HG02610 (cell line): ENCODE results near the gene CASP10.
"Not testable (repeated sequence)": the region's sequence is repeated elsewhere in the genome, so short reads cannot be mapped to it uniquely, and the experiment has no call there.

ENCODE experiments used
- ATAC-seq: cut with Tn5 transposase; IDR thresholded peaks from one replicate; pipeline ENCODE4 v1.9.1; 2021; ENCODE audit warnings: mild to moderate bottlenecking, moderate library complexity; ENCODE audit not compliant: unreplicated experiment

CASP10 gene

GRCh38 chr2:201182650-201183364 is at the start of gene CASP10:
Gene CASP10 (plus strand): TSS chr2:201183141. CDS start chr2:201185778, 2,637 bp downstream.
- peak; percentile 64 for ATAC-seq

GRCh38 chr2:201135386-201135785 is 47.6 kb upstream of the CASP10 start:
- ATAC-seq = no peak

- ATAC-seq = no peak
These were observed 46.0 kb upstream of the CASP10 start for GRCh38 chr2:201136889-201137321.

GRCh38 chr2:201137505-201138400 is 45.2 kb upstream of the CASP10 start:
- no peak for ATAC-seq

- ATAC-seq = no peak
These were observed 44.5 kb upstream of the CASP10 start for GRCh38 chr2:201138401-201138970.

- not testable (repeated sequence) for ATAC-seq
These were observed 43.8 kb upstream of the CASP10 start for GRCh38 chr2:201138986-201139781.

GRCh38 chr2:201139836-201140604 is 42.9 kb upstream of the CASP10 start:
- no peak for ATAC-seq

GRCh38 chr2:201144101-201145051 is 38.6 kb upstream of the CASP10 start:
- no peak for ATAC-seq

- no peak for ATAC-seq
These were observed 34.4 kb upstream of the CASP10 start for GRCh38 chr2:201148434-201148990.

- ATAC-seq = no peak
These were observed 33.7 kb upstream of the CASP10 start for GRCh38 chr2:201149064-201149820.

GRCh38 chr2:201149821-201150165 is 33.1 kb upstream of the CASP10 start:
- ATAC-seq = not testable (repeated sequence)

GRCh38 chr2:201150454-201151020 is 32.4 kb upstream of the CASP10 start:
- no peak for ATAC-seq

GRCh38 chr2:201151127-201151981 is 31.6 kb upstream of the CASP10 start:
- peak; percentile 88 for ATAC-seq

- ATAC-seq = no peak
These were observed 30.4 kb upstream of the CASP10 start for GRCh38 chr2:201152517-201152916.

GRCh38 chr2:201152999-201153815 is 29.7 kb upstream of the CASP10 start:
- no peak for ATAC-seq
